Measurements from ENCODE around the gene CD38. TPM values are rescaled to one million over a fixed set of nuclear protein-coding genes. Genes with fewer than 3 reads are reported as not detected.

CD38 gene
- polyA plus RNA-seq, 4 donors = 0.83 to 1.7 (median 1.1) TPM

- no peak for DNase-seq (ENCODE audit: low read depth in 4 of 4, low spot score in 3 of 4)
These were observed 115.8 kb downstream of the CD38 start for GRCh38 chr4:15893962-15894361.

DNA sequence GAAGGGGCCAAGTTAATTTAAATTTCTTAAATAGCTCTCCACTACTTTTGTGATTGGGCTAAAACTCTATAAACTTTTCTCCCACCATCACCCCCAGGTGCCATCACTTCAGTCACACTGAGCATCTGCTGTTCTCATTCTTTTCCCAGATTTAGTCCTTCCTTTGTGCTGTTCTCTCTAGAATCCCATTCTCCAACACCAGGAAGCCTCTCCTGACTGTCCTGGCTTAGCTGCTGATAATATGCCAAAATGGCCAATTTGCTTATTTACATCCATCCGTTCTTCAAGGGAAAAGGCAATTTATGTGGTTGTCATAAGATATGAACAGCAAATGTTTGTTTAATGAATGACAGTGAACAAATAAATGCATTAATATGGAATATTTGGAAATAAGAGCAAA lies 116.3 kb downstream of the CD38 start:
- no peak for DNase-seq (ENCODE audit: low read depth in 4 of 4, low spot score in 3 of 4)

GRCh38 chr4:15894921-15895916 lies 117.1 kb downstream of the CD38 start:
- no peak for DNase-seq (ENCODE audit: low read depth in 4 of 4, low spot score in 3 of 4)

- no peak for DNase-seq (ENCODE audit: low read depth in 4 of 4, low spot score in 3 of 4)
These were observed 119.4 kb downstream of the CD38 start for GRCh38 chr4:15897577-15897976.

DNA sequence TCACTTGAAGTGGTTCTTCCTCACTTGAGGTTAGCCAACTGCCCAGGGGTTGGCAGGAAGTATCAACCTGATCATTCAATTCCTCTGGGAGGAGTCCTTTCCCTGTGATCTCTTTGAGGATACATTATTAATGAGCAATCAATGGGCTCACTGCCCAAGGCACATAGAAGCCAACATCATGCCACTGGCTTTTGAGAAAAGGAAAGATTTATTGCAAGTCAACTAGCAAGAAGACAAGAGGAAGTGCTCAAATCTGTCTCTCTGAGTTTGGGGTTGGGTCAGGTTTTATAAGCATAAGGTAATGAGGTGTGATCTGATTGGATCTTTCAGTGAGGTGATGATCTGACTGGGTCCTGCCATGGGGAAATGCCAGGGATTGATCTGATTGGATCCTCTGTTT lies 120.8 kb downstream of the CD38 start:
- no peak for DNase-seq (ENCODE audit: low read depth in 4 of 4, low spot score in 3 of 4)

DNA sequence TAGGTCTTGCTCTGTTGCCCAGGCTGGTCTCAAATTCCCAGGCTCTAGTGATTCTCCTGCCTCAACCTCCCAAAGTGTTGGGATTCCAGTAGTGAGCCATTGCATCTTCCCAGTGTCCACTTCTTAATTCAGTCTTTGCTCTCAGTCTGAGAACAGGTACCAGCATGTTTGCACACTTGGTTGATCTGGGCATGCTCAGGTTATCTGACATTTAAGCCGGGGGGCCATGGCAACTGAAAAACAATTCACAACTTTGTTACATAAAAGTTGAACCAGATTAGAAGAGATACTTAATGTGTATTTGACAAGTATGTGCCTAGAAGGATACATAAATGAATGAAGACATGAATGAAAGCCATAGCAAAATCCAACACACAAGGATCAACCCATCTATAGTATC lies 121.4 kb downstream of the CD38 start:
- no peak for DNase-seq (ENCODE audit: low read depth in 4 of 4, low spot score in 3 of 4)

DNA sequence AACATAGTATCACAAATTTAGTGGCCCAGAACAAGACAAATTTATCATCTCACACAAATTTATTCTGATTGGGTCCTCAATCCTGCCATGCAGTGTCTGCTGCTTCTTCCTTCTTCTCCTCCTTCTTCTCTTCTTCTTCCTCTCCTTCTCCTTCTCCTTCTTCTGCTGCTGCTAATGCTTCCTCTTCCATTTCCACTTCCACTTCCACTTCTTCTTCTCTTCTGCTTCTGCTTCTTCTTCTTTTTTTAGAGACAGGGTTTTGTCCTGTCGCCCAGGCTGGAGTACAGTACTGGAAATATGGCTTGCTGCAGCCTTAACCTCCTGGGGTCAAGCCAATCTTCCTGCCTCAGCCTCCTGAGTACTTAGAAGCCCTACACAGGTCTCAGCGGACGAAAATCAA lies 122.9 kb downstream of the CD38 start:
- DNase-seq (ENCODE audit: low read depth in 4 of 4, low spot score in 3 of 4) = no peak

- no peak for DNase-seq (ENCODE audit: low read depth in 4 of 4, low spot score in 3 of 4)
These were observed 123.9 kb downstream of the CD38 start for GRCh38 chr4:15901998-15902397.

DNA sequence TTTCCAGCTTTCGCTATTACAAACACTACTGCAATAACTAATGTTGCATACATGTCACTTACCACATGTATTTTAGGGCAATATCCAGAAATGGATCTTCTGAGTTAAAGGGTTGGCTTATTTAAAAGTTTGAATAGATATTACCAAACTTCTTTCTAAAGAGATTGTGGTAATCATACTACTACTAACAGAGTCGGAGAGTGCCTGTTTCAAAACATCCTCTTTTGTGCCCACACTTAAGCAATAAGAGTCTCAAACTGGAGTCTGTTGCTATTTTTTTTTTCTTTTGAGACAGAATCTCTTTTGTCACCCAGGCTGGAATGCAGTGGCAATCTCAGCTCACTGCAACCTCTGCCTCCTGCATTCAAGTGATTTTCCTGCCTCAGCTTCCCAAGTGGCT lies 124.6 kb downstream of the CD38 start:
- DNase-seq (ENCODE audit: low read depth in 4 of 4, low spot score in 3 of 4) = no peak

Other genes with a start within 250 kb of the CD38 start
- 100 to 1,000 TPM; 120 to 146 (median 139) TPM for gene FBXL5, start 123.0 kb upstream of the CD38 start, polyA plus RNA-seq (ENCODE audit: insufficient read length in 4 of 4)
- gene FAM200B, start 96.5 kb upstream of the CD38 start, polyA plus RNA-seq (ENCODE audit: insufficient read length in 4 of 4) = 10 to 100 TPM; 68.5 to 87.8 (median 85.8) TPM
- gene BST1, start 75.3 kb upstream of the CD38 start, polyA plus RNA-seq (ENCODE audit: insufficient read length in 4 of 4) = 10 to 100 TPM; 12.8 to 16.0 (median 14.6) TPM
- gene FGFBP1, start 160.4 kb downstream of the CD38 start, polyA plus RNA-seq (ENCODE audit: insufficient read length in 4 of 4) = under 1 TPM; 0.12 to 0.33 (median 0.20) TPM
- gene FGFBP2, start 184.8 kb downstream of the CD38 start, polyA plus RNA-seq (ENCODE audit: insufficient read length in 4 of 4) = under 1 TPM; 0.13 to 0.44 (median 0.23) TPM

Measured in right renal pelvis (tissue), 4 donors.